A549 treated with CORT108297 at 1 μM for 4 hours (cell line): ENCODE results near the gene THPO. TPM values are rescaled to one million over a fixed set of nuclear protein-coding genes. Genes with fewer than 3 reads are reported as not detected.

Source experiments
- total RNA-seq: library from RNA; stranded (reverse); fragments of 200-300 nt; extraction: Qiagen RNA extraction; gene quantifications from 5 replicates; pipeline ENCODE4 v1.2.3, GENCODE V29; 2022

Gene THPO
- total RNA-seq: 0.06 to 0.07 TPM in 2 of 5 replicates, not detected in the others

DNA sequence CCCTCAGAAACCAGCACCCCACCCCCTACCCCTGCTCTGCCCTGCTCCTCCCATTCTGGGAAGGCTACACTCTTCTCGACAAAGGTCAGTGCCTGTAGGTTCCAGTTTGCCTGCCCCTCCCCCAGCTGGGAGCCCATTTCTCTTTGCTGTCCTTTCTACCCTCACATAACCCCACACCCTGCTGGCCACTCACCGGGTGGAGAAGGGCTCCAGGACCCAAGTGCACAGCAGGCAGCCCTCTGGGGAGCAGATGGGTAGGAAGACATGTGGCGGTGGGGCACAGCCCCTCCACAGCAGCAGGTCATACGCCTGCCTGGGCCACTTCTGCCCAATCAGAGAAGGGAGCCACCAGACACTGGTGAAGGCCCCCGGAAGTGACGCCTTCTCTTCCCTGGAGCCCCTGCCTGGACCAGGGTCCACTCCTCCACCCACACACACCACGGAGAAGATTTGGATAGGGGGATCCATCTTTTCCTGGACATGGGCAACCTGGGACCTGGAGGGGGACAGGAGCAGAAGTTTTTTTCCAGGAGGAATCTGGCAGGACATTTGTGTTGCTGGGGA lies at the start of gene THPO:
Gene THPO, minus strand, starts transcription at position 326 of the 564 bp plus-strand sequence. CDS start 1,948 bp downstream, outside the sequence.

GRCh38 chr3:184379358-184380184 lies 1.6 kb upstream of the THPO start, which contains the start of gene CHRD:
Gene CHRD (plus strand): TSS chr3:184380054. CDS start chr3:184380319, 265 bp downstream.

GRCh38 chr3:184361532-184361931 lies 16.5 kb downstream of the THPO start, which contains the start of the genes CLCN2 and POLR2H:
Gene CLCN2 (minus strand): TSS chr3:184361605. CDS start chr3:184361479, 126 bp downstream.
Gene POLR2H (plus strand): TSS chr3:184361710. CDS start chr3:184363493, 1,783 bp downstream.

DNA sequence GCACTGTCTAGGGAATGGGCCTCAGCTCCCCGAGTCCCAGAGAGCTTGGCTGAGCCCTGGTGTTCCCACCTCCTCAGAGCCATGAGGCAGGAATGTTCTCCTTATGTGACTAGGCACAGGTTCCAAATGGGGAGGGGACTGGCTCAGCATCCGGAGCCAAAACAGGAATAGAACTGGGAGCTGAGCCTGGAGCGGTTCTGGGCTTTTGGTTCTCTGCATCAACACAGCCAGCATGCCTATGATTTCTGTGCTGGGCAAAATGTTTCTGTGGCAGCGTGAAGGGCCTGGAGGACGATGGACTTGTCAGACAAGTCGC lies 40.6 kb downstream of the THPO start, which contains the start of gene FAM131A:
Gene FAM131A, plus strand, starts transcription at position 202 of the 316 bp plus-strand sequence. Its CDS starts 31 bp downstream, at position 233.

Other genes with a start within 250 kb of the THPO start
- 29.6 to 30.9 TPM (median 30.0 TPM) in 5 replicates for gene EIF2B5, start 242.8 kb downstream of the THPO start, total RNA-seq
- gene DVL3, start 222.8 kb downstream of the THPO start, total RNA-seq: 17.8 to 28.6 TPM (median 27.7 TPM) in 5 replicates
- gene AP2M1, start 203.4 kb downstream of the THPO start, total RNA-seq: 307 to 325 TPM (median 321 TPM) in 5 replicates
- gene ABCF3, start 192.0 kb downstream of the THPO start, total RNA-seq: 30.4 to 38.0 TPM (median 36.0 TPM) in 5 replicates
- gene VWA5B2, start 148.6 kb downstream of the THPO start, total RNA-seq: 0.40 to 0.73 TPM (median 0.55 TPM) in 5 replicates
- gene ALG3, start 129.2 kb downstream of the THPO start, total RNA-seq: 59.2 to 88.0 TPM (median 77.6 TPM) in 5 replicates
- 9.9 to 14.1 TPM (median 12.6 TPM) in 5 replicates for gene EEF1AKMT4, start 128.5 kb downstream of the THPO start, total RNA-seq
- gene CAMK2N2, start 116.7 kb downstream of the THPO start, total RNA-seq: 0.87 to 1.4 TPM (median 1.3 TPM) in 5 replicates
- gene ECE2, start 102.2 kb downstream of the THPO start, total RNA-seq: not detected in 5 replicates
- 303 to 385 TPM (median 316 TPM) in 5 replicates for gene PSMD2, start 79.0 kb downstream of the THPO start, total RNA-seq
- 247 to 263 TPM (median 260 TPM) in 5 replicates for gene EIF4G1, start 63.6 kb downstream of the THPO start, total RNA-seq
- 7.0 to 12.5 TPM (median 10.7 TPM) in 5 replicates for gene FAM131A, start 40.6 kb downstream of the THPO start, total RNA-seq
- gene CLCN2, start 16.6 kb downstream of the THPO start, total RNA-seq: 4.2 to 6.1 TPM (median 5.8 TPM) in 5 replicates
- 69.1 to 84.0 TPM (median 75.7 TPM) in 5 replicates for gene POLR2H, start 16.5 kb downstream of the THPO start, total RNA-seq
- gene CHRD, start 1.8 kb upstream of the THPO start, total RNA-seq: 0.13 to 0.48 TPM (median 0.16 TPM) in 5 replicates
- 0.29 to 0.50 TPM (median 0.30 TPM) in 5 replicates for gene EPHB3, start 183.6 kb upstream of the THPO start, total RNA-seq